Right atrium auricular region (tissue), 2 donors: ENCODE data around the gene LHB. TPM values are rescaled to one million over a fixed set of nuclear protein-coding genes. Genes with fewer than 3 reads are reported as not detected.

ENCODE experiments used
- DNase-seq: peaks from one replicate; pipeline ENCODE4 v3.0.0-alpha.2; 2019; ENCODE audit warnings: low spot score
- H3K27ac ChIP-seq, 2 donors: fragments of 200-600 bp; sonication (generic); 1 replicate in 1 of 2; 2 replicates in 1 of 2; pipeline ENCODE4 v1.5.1; 2016 to 2019
- H3K27me3 ChIP-seq, 2 donors: fragments of 200-600 bp; sonication (generic); one replicate each; pipeline versions ENCODE4 v1.5.1 to v1.6.0; 2017 to 2019
- H3K36me3 ChIP-seq: fragments of 200-600 bp; sonication (generic); one replicate; pipeline ENCODE4 v1.5.1; 2016
- H3K4me1 ChIP-seq, 2 donors: fragments of 200-600 bp; sonication (generic); one replicate each; pipeline versions ENCODE4 v1.5.1 to v1.6.0; 2017 to 2019
- H3K4me3 ChIP-seq, 2 donors: fragments of 200-600 bp; sonication (generic); 1 replicate in 1 of 2; 2 replicates in 1 of 2; pipeline ENCODE4 v1.5.1; 2017 to 2019; ENCODE audit warnings: mild to moderate bottlenecking in 1 of 2, moderate library complexity in 1 of 2
- H3K9me3 ChIP-seq, 2 donors: fragments of 200-600 bp; sonication (generic); one replicate each; pipeline ENCODE4 v1.5.1; 2019
- total RNA-seq, 2 donors: library from RNA; depleted of rRNA; stranded (reverse); fragments of >200 nt; gene quantifications; one replicate each; pipeline ENCODE4 v1.1.0, GENCODE V29; 2016
- TF ChIP-seq, protein P1 (sequence below), 2 donors: fragments of 200-600 bp; sonication (generic); IDR thresholded peaks; one replicate each; pipeline ENCODE4 v1.5.1; 2019; ENCODE audit warnings: antibody characterized with exemption in 2 of 2

The LHB gene
- total RNA-seq, 2 donors from 2014 or later: not detected

DNA sequence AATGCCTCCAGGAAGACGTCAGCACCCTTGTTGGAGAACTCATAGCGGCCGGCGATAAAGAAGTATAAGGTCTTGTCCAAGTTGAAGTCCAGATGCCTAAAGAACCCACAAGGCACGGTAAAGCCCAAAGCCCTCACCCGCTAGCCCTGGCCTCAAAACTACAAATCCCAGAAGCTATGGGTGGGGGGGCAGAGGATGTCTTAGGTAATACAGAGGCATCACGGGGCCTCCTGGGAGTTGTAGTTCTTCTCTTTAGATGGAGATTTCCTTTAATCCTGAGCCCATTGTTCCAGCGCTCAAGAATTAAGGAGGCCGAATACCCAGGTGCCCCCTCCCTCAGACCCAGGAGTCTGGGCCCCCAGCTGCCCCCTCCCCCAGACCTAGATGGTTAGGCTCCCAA is 34.6 kb downstream of the LHB start:
- Histone ChIP-seq H3K36me3 (peaks cover 72% of the 10 kb centered on the region), H3K4me1 (peaks cover 0 to 14% of the 10 kb centered on the region in 2 donors), H3K9me3 (no peaks in the 10 kb centered on the region), H3K27me3 (no peaks in the 10 kb centered on the region), H3K27ac (no peak overlapping the region), H3K4me3 (no peak overlapping the region)
- TF ChIP-seq, protein P1, sequence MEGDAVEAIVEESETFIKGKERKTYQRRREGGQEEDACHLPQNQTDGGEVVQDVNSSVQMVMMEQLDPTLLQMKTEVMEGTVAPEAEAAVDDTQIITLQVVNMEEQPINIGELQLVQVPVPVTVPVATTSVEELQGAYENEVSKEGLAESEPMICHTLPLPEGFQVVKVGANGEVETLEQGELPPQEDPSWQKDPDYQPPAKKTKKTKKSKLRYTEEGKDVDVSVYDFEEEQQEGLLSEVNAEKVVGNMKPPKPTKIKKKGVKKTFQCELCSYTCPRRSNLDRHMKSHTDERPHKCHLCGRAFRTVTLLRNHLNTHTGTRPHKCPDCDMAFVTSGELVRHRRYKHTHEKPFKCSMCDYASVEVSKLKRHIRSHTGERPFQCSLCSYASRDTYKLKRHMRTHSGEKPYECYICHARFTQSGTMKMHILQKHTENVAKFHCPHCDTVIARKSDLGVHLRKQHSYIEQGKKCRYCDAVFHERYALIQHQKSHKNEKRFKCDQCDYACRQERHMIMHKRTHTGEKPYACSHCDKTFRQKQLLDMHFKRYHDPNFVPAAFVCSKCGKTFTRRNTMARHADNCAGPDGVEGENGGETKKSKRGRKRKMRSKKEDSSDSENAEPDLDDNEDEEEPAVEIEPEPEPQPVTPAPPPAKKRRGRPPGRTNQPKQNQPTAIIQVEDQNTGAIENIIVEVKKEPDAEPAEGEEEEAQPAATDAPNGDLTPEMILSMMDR (IDR thresholded peaks at IDR 0.05): no peak
- DNase-seq: no peak

DNA sequence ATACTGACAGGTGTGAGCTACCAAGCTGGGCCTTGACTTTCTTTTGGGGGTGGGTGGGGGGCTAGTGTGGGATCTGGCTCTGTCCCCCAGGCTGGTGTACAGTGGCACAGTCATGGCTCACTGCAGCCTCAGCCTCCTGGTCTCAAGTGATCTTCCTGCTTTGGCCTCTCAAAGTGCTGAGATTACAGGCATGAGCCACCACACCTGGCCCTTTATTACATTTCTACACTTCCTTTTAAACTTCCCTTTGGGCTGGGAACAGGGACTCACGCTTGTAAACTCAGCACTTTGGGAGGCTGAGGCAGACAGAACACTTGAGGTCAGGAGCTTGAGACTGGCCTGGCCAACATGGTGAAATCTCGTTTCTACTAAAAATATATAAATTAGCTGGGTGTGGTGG is 39.8 kb downstream of the LHB start:
- Histone ChIP-seq H3K27me3 (no peaks in the 10 kb centered on the region), H3K4me3 (no peak overlapping the region), H3K36me3 (peaks cover 45% of the 10 kb centered on the region), H3K4me1 (peaks cover 0 to 14% of the 10 kb centered on the region in 2 donors), H3K27ac (peak overlapping the region; percentile 80 to 95), H3K9me3 (no peaks in the 10 kb centered on the region)
- TF ChIP-seq, protein P1 (IDR thresholded peaks at IDR 0.05): no peak
- no peak for DNase-seq

DNA sequence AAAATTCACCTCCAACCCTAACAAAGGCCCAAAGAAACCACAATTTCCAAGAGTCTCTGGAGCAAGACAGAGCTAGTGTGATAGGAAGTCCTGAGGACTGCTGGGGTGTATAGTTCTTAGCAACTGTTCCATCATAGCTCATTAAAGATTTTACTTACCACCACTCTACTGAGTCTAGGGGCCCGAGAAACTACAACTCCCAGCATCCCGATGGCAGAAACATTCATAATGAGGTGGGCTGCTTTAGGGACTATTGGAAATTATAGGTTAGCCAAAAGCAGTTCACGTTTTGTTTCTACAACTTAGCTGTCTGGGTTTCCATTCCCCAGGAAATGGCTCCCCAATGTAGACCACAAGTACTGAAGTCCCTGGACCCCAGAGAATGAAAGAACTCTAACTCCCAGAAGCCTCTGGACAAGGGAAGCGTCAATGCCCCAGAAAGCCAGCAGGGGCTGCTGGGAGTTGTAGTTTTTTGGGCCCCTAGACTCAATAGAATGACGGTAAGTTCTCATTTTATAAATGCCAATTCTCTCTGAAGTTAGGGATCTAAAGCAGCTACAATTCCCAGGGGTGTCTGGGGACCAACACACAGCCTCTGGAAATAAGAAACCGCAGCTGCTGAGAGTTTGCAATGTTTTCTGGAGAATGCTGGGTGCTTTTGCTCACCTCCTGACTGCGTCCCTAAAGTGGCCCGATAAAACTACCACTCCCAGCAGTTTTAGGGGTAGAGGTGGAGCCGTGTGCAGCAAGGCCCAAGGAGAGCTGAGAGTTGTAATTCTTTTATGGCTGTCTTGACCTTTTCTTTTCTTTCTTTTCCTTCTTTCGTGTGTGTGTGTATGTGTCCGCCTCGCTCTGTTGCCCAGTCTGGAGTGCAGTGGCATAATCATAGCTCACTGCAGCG is 40.7 kb downstream of the LHB start:
- no peaks in the 10 kb centered on the region for H3K27me3 ChIP-seq
- H3K36me3 ChIP-seq: peaks cover 38% of the 10 kb centered on the region
- H3K4me1 ChIP-seq: peaks cover 0 to 14% of the 10 kb centered on the region in 2 donors
- no peaks in the 10 kb centered on the region for H3K9me3 ChIP-seq
- TF ChIP-seq, protein P1 (IDR thresholded peaks at IDR 0.05): no peak
- H3K27ac ChIP-seq: peak overlapping the region in 1 of 2 donors; percentile 80
- DNase-seq: no peak
- no peak overlapping the region for H3K4me3 ChIP-seq

DNA sequence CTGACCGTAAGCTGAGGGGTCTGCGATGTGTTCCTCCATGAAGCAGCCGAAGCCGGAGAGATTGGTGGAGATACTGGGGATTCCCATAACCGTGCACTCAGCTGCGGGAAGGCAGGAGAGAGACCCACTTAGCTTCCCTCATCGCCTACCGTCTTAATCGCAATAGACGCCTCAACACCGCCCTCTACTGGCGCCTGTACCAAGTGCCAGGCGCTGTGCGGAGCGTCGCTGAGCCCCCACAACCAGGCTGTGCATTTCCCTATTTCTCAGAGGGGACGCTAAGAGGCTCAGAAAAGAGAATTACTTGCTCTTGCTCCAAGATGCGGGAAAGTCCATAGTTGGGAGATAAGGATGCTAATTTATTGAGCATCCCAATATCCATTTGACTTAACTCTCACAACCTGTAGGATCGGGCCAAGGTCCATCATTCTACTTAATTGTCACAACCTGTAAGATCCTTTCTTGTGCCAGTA is 45.9 kb downstream of the LHB start:
- Histone ChIP-seq H3K4me1 (peaks cover 0 to 38% of the 10 kb centered on the region in 2 donors), H3K9me3 (no peaks in the 10 kb centered on the region), H3K27me3 (no peaks in the 10 kb centered on the region), H3K4me3 (no peak overlapping the region), H3K27ac (no peak overlapping the region), H3K36me3 (peaks cover 61% of the 10 kb centered on the region)
- TF ChIP-seq, protein P1 (IDR thresholded peaks at IDR 0.05): peak; percentile 90 to 92
- DNase-seq: peak; percentile 77

DNA sequence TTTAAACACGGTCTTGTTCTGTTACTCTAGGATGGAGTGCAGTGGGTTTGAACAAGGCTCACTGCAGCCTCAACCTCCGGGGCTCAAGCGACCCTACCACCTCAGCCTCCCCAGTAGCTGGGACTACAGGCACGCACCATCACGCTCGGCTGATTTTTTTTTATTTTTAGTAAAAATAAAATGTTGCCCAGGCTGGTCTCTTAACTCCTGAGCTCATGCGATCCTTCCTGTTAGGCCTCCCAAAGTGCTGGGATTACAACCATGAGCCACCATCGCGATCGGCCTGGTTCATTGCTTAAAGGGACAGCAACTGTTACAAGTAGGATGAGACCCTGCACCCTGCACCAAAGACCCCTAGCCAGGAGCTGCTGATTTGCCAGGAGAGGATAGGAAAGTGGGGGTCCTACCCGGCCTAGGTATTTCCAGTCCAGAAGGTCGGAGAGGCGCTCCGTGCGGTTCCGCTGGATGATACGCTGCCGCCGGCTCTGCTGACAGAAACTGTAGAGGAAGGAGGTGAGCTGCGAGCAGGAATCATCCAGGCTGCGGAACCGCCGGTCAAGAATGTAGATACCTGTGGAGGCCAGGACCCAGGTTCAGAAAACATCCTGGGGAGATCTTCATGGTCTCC is 46.6 kb downstream of the LHB start:
- no peak overlapping the region for H3K4me3 ChIP-seq
- no peak for DNase-seq
- TF ChIP-seq, protein P1 (IDR thresholded peaks at IDR 0.05): no peak
- no peaks in the 10 kb centered on the region for H3K9me3 ChIP-seq
- no peaks in the 10 kb centered on the region for H3K27me3 ChIP-seq
- peaks cover 0 to 38% of the 10 kb centered on the region in 2 donors for H3K4me1 ChIP-seq
- H3K36me3 ChIP-seq: peaks cover 67% of the 10 kb centered on the region
- no peak overlapping the region for H3K27ac ChIP-seq
